Measurements from ENCODE around the gene PGBD5.
A peak's percentile ranks its signal among the peaks of the same experiment; 100 is the strongest.

PGBD5 gene

GRCh38 chr1:230317823-230318819 is 108.0 kb downstream of the PGBD5 start:
- DNase-seq (ENCODE audit: low read depth, low spot score): no peak
- no peak overlapping the region for H3K4me3 ChIP-seq (ENCODE audit: low read length)

GRCh38 chr1:230316864-230317745 is 109.0 kb downstream of the PGBD5 start:
- H3K4me3 ChIP-seq (ENCODE audit: low read length): no peak overlapping the region
- no peak for DNase-seq (ENCODE audit: low read depth, low spot score)

- DNase-seq (ENCODE audit: low read depth, low spot score): no peak
- H3K4me3 ChIP-seq (ENCODE audit: low read length): no peak overlapping the region
These were observed 111.0 kb downstream of the PGBD5 start for GRCh38 chr1:230315099-230315498.

- H3K4me3 ChIP-seq (ENCODE audit: low read length): no peak overlapping the region
- DNase-seq (ENCODE audit: low read depth, low spot score): no peak
These were observed 112.0 kb downstream of the PGBD5 start for GRCh38 chr1:230314142-230314470.

DNA sequence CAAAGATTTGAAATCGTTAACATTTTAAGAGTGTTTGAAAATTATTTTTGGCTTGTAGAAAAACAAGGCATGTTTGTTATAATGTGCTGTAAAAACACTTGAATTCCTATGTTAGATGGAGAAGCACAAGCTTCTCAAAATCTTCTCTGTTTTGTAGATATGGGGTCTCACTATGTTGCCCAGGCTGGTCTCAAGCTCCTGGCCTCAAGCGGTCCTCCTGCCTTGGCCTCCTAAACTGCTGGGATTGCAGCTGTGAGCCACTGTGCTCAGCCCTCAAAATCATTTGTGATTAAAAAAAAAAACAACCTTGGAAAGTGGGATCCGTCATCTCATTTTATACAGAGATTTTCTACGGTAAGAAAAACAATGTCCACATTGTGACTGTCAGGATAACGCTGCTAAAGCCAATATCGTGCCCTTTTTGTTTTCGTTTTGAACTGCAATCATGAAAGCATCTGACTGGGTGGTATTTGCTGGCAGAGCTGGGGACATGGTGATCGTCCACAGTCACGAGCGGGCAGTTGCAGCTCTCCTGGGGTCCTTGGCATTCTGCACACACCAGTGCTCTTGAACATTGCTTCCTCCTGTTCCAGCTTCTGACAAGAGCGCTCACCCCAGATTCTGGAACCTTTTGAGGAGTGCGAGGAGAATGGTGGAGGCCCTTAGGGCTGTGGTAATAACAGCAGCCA is 112.5 kb downstream of the PGBD5 start:
- no peak for DNase-seq (ENCODE audit: low read depth, low spot score)
- no peak overlapping the region for H3K4me3 ChIP-seq (ENCODE audit: low read length)

DNA sequence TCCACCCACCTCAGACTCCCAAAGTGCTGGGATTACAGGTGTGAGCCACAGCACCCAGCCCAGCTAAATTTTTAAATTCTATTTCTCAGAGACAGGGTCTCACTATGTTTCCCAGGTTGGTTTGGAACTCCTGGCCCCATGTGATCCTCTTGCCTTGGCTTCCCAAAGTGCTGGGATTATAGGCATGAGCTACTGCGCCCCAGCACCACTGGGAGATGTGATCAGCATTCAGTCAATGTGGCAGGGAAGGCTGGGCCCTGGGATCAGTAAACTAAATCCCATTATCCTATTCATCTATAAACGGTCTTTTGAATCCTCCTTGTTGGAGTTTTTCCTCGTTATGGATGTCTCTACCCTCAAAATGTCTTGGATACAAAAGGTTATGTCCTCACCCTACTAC is 113.5 kb downstream of the PGBD5 start:
- H3K4me3 ChIP-seq (ENCODE audit: low read length): no peak overlapping the region
- no peak for DNase-seq (ENCODE audit: low read depth, low spot score)

GRCh38 chr1:230310381-230311163 is 115.6 kb downstream of the PGBD5 start:
- peak overlapping the region; percentile 2; the same call in 1 of the 2 replicates for H3K4me3 ChIP-seq (ENCODE audit: low read length)
- DNase-seq (ENCODE audit: low read depth, low spot score): peak; percentile 58

- no peak for DNase-seq (ENCODE audit: low read depth, low spot score)
- no peak overlapping the region for H3K4me3 ChIP-seq (ENCODE audit: low read length)
These were observed 116.4 kb downstream of the PGBD5 start for GRCh38 chr1:230309646-230310177.

GRCh38 chr1:230308821-230309220 is 117.3 kb downstream of the PGBD5 start:
- no peak overlapping the region for H3K4me3 ChIP-seq (ENCODE audit: low read length)
- DNase-seq (ENCODE audit: low read depth, low spot score): no peak

DNA sequence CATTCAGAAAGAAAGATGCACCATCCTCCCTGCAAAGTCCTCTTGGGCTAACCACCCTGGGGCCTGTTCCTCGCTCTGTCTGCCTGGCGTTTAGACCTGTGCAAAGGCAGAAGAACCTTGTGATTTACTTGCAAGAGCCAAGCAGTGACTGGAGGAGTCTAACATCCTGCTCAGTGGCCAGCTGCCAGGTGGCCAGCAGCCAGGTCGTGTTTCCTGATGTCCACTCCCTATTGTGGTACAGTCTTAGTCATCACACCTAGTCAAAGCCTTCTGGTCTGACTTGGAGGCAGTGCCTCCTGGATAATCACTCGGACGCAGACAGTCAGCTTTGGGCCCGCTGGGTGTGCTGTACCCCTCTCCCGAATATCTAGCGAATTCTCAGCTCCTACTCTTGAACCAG is 118.1 kb downstream of the PGBD5 start:
- H3K4me3 ChIP-seq (ENCODE audit: low read length): no peak overlapping the region
- no peak for DNase-seq (ENCODE audit: low read depth, low spot score)

DNA sequence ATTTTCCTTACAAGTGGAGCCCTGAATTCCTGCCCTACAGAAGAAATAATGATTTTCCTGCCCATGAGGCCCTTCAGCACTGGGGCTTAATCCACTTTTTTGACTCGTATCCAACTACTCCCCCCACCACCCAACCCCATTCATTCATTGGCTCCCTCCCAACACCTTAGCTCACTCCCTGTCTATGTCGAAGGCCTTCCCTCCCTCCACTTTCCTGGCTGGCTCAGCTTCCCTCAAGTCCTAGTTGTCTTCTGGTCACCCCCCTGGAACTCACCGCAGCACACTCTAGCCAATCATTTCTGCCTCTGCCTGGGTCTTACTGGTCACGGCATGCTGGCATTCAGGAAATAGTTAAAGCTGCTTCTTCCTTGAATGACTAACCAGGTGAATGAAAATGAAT is 118.9 kb downstream of the PGBD5 start:
- no peak for DNase-seq (ENCODE audit: low read depth, low spot score)
- H3K4me3 ChIP-seq (ENCODE audit: low read length): no peak overlapping the region

DNA sequence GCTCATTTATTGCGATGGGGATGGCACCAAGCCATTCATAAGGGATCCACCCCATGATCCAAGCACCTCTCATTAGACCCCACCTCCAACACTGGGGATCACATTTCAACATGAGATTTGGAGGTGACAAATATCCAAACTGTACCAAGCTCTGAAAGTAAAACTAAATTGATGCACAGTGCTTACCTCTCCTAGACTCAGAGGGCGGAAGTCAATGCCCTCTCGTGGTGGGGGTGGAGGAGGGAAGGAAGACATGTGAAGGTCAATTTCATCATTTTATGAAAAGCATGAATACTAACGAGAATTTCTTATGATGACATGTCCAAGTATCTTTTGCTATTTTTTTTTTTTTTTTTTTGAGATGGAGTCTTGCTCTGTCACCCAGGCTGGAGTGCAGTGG is 120.0 kb downstream of the PGBD5 start:
- no peak for DNase-seq (ENCODE audit: low read depth, low spot score)
- no peak overlapping the region for H3K4me3 ChIP-seq (ENCODE audit: low read length)

- H3K4me3 ChIP-seq (ENCODE audit: low read length): no peak overlapping the region
- DNase-seq (ENCODE audit: low read depth, low spot score): no peak
These were observed 122.3 kb downstream of the PGBD5 start for GRCh38 chr1:230303822-230304221.

DNA sequence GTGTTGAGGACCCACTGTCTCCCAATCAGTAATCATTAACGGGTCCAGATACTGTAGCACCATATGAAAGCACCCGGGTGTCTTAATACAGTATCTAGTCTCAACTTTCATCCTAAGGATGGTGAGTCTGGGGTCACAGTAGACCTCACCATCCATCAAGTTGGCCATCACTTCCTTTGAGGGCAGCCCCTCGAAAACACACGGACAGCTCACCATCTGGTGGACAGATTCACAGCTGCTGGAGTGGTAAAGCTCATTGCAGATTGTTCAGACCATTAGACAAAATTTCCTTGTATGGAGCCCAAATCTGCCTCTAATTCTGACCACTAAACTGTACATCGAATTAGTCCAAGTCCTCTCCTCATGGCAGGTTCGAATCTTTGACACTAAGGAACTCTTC is 123.1 kb downstream of the PGBD5 start:
- DNase-seq (ENCODE audit: low read depth, low spot score): no peak
- H3K4me3 ChIP-seq (ENCODE audit: low read length): no peak overlapping the region

- DNase-seq (ENCODE audit: low read depth, low spot score): no peak
- H3K4me3 ChIP-seq (ENCODE audit: low read length): no peak overlapping the region
These were observed 124.3 kb downstream of the PGBD5 start for GRCh38 chr1:230301822-230302221.

GRCh38 chr1:230301322-230301721 is 124.8 kb downstream of the PGBD5 start:
- H3K4me3 ChIP-seq (ENCODE audit: low read length): no peak overlapping the region
- no peak for DNase-seq (ENCODE audit: low read depth, low spot score)

GRCh38 chr1:230300322-230301301 is 125.5 kb downstream of the PGBD5 start:
- DNase-seq (ENCODE audit: low read depth, low spot score): no peak
- H3K4me3 ChIP-seq (ENCODE audit: low read length): no peak overlapping the region
